Activated CD4-positive, alpha-beta T cell treated with anti-CD3 and anti-CD28 coated beads, Interleukin-2, amount 50 U/mL, for 4 hours (primary cell): ENCODE results near the gene TNFSF15.
"Not testable (repeated sequence)": the region's sequence is repeated elsewhere in the genome, so short reads cannot be mapped to it uniquely, and the experiment has no call there.

Experiments
- DNase-seq, 2 experiments: peaks; one replicate each; pipeline ENCODE4 v3.0.0-alpha.2; 2020

TNFSF15 gene

GRCh38 chr9:114745879-114746550 is 59.8 kb downstream of the TNFSF15 start:
- no peak for DNase-seq

GRCh38 chr9:114745108-114745848 is 60.6 kb downstream of the TNFSF15 start:
- no peak for DNase-seq

GRCh38 chr9:114743446-114743845 is 62.4 kb downstream of the TNFSF15 start:
- no peak for DNase-seq

GRCh38 chr9:114742947-114743346 is 62.9 kb downstream of the TNFSF15 start:
- DNase-seq, result no peak

DNA sequence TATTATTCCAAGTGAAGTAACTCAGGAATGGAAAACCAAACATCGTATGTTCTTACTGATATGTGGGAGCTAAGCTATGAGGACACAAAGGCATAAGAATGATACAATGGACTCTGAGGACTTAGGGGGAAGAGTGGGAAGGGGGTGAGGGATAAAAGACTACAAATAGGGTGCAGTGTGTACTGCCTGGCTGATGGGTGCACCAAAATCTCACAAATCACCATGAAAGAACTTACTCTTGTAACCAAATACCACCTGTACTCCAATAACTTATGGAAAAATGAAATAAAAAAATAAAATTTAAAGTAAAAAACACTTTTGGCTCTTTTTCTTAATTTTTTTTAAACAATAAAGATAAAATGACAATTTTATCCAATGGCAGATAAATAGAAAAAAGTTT is 64.3 kb downstream of the TNFSF15 start:
- DNase-seq, result not testable (repeated sequence)

GRCh38 chr9:114738581-114739316 is 67.1 kb downstream of the TNFSF15 start:
- peak; percentile 68 to 71 for DNase-seq

DNA sequence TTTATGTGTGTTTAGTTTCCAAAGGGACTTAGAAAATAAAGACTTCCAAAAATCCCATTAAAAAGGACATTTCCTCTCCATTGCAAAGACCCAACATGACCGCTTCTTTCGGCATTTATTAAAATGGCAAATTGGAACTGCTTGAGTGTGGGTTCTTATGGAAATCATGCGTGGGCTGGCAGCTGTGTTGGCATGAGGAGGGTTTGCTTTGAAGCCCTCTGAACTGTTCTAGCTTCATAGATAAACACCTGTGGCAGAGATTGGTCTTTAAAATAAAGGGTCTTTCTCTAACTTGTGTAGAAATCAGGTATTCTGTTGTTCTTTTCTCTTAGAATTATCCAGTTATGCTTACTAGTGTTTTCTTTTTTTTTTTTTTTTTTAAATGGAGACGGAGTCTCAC is 68.0 kb downstream of the TNFSF15 start:
- no peak for DNase-seq

DNA sequence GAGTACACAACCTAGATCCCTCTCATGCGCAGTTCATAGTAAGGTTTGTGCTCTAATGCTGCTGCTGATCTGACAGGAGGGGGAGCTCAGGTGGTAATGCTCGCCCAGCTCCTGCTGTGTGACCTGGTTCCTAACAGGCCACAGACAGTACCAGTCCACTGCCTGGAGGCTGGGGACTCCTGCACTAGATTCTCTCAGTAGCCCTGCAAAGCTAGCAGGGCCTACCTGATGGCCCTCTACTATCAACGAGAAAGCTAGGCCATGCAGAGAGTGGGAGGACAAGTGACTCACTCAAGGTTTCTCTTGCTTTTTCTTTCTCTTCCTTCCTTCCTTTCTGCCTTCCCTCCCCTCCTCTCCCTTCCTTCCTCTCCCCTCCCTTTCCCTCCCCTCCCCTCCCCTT is 68.7 kb downstream of the TNFSF15 start:
- peak; percentile 17 to 19 for DNase-seq

DNA sequence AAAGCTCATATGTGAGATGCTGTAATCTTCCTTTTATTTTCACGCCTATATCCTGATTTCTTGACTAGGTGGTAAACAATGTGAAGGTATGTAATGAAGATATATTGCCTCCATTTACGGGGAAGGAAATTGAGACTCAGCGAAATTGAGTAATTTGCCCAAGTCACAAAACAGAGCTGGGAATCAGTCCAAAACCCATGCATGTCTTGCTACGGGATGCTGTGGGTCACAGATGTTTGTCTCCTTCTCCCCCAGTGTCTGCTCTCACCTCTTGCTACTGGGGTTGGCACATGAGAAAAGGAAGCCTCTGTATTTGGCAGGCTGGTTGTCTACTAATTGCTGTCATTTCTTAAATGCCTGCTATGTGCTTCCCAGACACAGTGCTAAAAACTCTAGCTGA is 70.1 kb downstream of the TNFSF15 start:
- no peak for DNase-seq

- not testable (repeated sequence) for DNase-seq
Measured at GRCh38 chr9:114735139-114735538, 70.7 kb downstream of the TNFSF15 start.
